ENCODE data around the gene SUCLG2.
A peak's percentile ranks its signal among the peaks of the same experiment; 100 is the strongest.

The SUCLG2 gene

GRCh38 chr3:67654099-67654843 is at the start of gene SUCLG2:
TSS of gene SUCLG2 (minus strand) at chr3:67654612. CDS start at chr3:67654586, 26 bp downstream.
- peak; percentile 63 to 76 for DNase-seq (ENCODE audit: low read depth in 1 of 2, low spot score in 1 of 2)

- no peak for DNase-seq (ENCODE audit: low read depth in 1 of 2, low spot score in 1 of 2)
Measured at GRCh38 chr3:67700596-67700995, 46.2 kb upstream of the SUCLG2 start.

- no peak for DNase-seq (ENCODE audit: low read depth in 1 of 2, low spot score in 1 of 2)
Measured at GRCh38 chr3:67699882-67700281, 45.5 kb upstream of the SUCLG2 start.

- no peak for DNase-seq (ENCODE audit: low read depth in 1 of 2, low spot score in 1 of 2)
Measured at GRCh38 chr3:67692621-67693020, 38.2 kb upstream of the SUCLG2 start.

GRCh38 chr3:67691926-67692325 is 37.5 kb upstream of the SUCLG2 start:
- DNase-seq (ENCODE audit: low read depth in 1 of 2, low spot score in 1 of 2): no peak

- DNase-seq (ENCODE audit: low read depth in 1 of 2, low spot score in 1 of 2): no peak
Measured at GRCh38 chr3:67691207-67691606, 36.8 kb upstream of the SUCLG2 start.

- DNase-seq (ENCODE audit: low read depth in 1 of 2, low spot score in 1 of 2): no peak
Measured at GRCh38 chr3:67689806-67690205, 35.4 kb upstream of the SUCLG2 start.

- DNase-seq (ENCODE audit: low read depth in 1 of 2, low spot score in 1 of 2): no peak
Measured at GRCh38 chr3:67688231-67688630, 33.8 kb upstream of the SUCLG2 start.

GRCh38 chr3:67686069-67686468 is 31.7 kb upstream of the SUCLG2 start:
- no peak for DNase-seq (ENCODE audit: low read depth in 1 of 2, low spot score in 1 of 2)

- no peak for DNase-seq (ENCODE audit: low read depth in 1 of 2, low spot score in 1 of 2)
Measured at GRCh38 chr3:67685499-67685898, 31.1 kb upstream of the SUCLG2 start.

GRCh38 chr3:67684211-67684610 is 29.8 kb upstream of the SUCLG2 start:
- no peak for DNase-seq (ENCODE audit: low read depth in 1 of 2, low spot score in 1 of 2)

- no peak for DNase-seq (ENCODE audit: low read depth in 1 of 2, low spot score in 1 of 2)
Measured at GRCh38 chr3:67683522-67683921, 29.1 kb upstream of the SUCLG2 start.

- DNase-seq (ENCODE audit: low read depth in 1 of 2, low spot score in 1 of 2): no peak
Measured at GRCh38 chr3:67678665-67679064, 24.3 kb upstream of the SUCLG2 start.

GRCh38 chr3:67674055-67674454 is 19.6 kb upstream of the SUCLG2 start:
- DNase-seq (ENCODE audit: low read depth in 1 of 2, low spot score in 1 of 2): no peak

- DNase-seq (ENCODE audit: low read depth in 1 of 2, low spot score in 1 of 2): no peak
Measured at GRCh38 chr3:67662733-67663132, 8.3 kb upstream of the SUCLG2 start.

- no peak for DNase-seq (ENCODE audit: low read depth in 1 of 2, low spot score in 1 of 2)
Measured at GRCh38 chr3:67661089-67661488, 6.7 kb upstream of the SUCLG2 start.

- no peak for DNase-seq (ENCODE audit: low read depth in 1 of 2, low spot score in 1 of 2)
Measured at GRCh38 chr3:67657192-67657591, 2.8 kb upstream of the SUCLG2 start.

- no peak for DNase-seq (ENCODE audit: low read depth in 1 of 2, low spot score in 1 of 2)
Measured at GRCh38 chr3:67656614-67657013, 2.2 kb upstream of the SUCLG2 start.

- peak in 1 of 2 donors; percentile 37 for DNase-seq (ENCODE audit: low read depth in 1 of 2, low spot score in 1 of 2)
Measured at GRCh38 chr3:67655364-67656121, 1.1 kb upstream of the SUCLG2 start.

GRCh38 chr3:67654844-67655177 is 399 bp upstream of the SUCLG2 start:
- no peak for DNase-seq (ENCODE audit: low read depth in 1 of 2, low spot score in 1 of 2)

- no peak for DNase-seq (ENCODE audit: low read depth in 1 of 2, low spot score in 1 of 2)
Measured at GRCh38 chr3:67653425-67654098, 850 bp downstream of the SUCLG2 start.

- no peak for DNase-seq (ENCODE audit: low read depth in 1 of 2, low spot score in 1 of 2)
Measured at GRCh38 chr3:67650084-67650483, 4.3 kb downstream of the SUCLG2 start.
